ENCODE results near the gene TNNT3.

TNNT3 gene

GRCh38 chr11:1959786-1960185 lies 40.3 kb downstream of the TNNT3 start:
- DNase-seq (ENCODE audit: low spot score), result no peak

GRCh38 chr11:1963864-1964263 lies 44.4 kb downstream of the TNNT3 start:
- no peak for DNase-seq (ENCODE audit: low spot score)

- no peak for DNase-seq (ENCODE audit: low spot score)
These were observed 44.8 kb downstream of the TNNT3 start for GRCh38 chr11:1964348-1964747.

- no peak for DNase-seq (ENCODE audit: low spot score)
These were observed 45.5 kb downstream of the TNNT3 start for GRCh38 chr11:1964955-1965354.

- no peak for DNase-seq (ENCODE audit: low spot score)
These were observed 47.0 kb downstream of the TNNT3 start for GRCh38 chr11:1966531-1966930.

GRCh38 chr11:1967641-1968225 lies 48.2 kb downstream of the TNNT3 start:
- DNase-seq (ENCODE audit: low spot score), result no peak

GRCh38 chr11:1968454-1969002 lies 49.0 kb downstream of the TNNT3 start:
- DNase-seq (ENCODE audit: low spot score), result no peak

GRCh38 chr11:1969035-1969434 lies 49.5 kb downstream of the TNNT3 start:
- no peak for DNase-seq (ENCODE audit: low spot score)

- DNase-seq (ENCODE audit: low spot score), result no peak
These were observed 50.3 kb downstream of the TNNT3 start for GRCh38 chr11:1969776-1970175.

- no peak for DNase-seq (ENCODE audit: low spot score)
These were observed 51.5 kb downstream of the TNNT3 start for GRCh38 chr11:1970956-1971355.

- DNase-seq (ENCODE audit: low spot score), result no peak
These were observed 55.7 kb downstream of the TNNT3 start for GRCh38 chr11:1975185-1975584.

GRCh38 chr11:1978720-1979473 lies 59.4 kb downstream of the TNNT3 start:
- no peak for DNase-seq (ENCODE audit: low spot score)

- DNase-seq (ENCODE audit: low spot score), result no peak
These were observed 60.1 kb downstream of the TNNT3 start for GRCh38 chr11:1979607-1980006.

- DNase-seq (ENCODE audit: low spot score), result no peak
These were observed 63.5 kb downstream of the TNNT3 start for GRCh38 chr11:1982873-1983600.

GRCh38 chr11:1983601-1983961 lies 64.1 kb downstream of the TNNT3 start:
- DNase-seq (ENCODE audit: low spot score), result no peak

- no peak for DNase-seq (ENCODE audit: low spot score)
These were observed 67.5 kb downstream of the TNNT3 start for GRCh38 chr11:1987024-1987423.

- no peak for DNase-seq (ENCODE audit: low spot score)
These were observed 68.7 kb downstream of the TNNT3 start for GRCh38 chr11:1988174-1988573.

Measured in CD4-positive, alpha-beta T cell treated with Interleukin-15 for 4 hours (primary cell).